CD4-positive, alpha-beta T cell treated with Interleukin-2 at 100 ng/mL for 4 hours (primary cell): ENCODE data around the gene CATSPER3.

Experiments
- DNase-seq: peaks from one replicate; pipeline ENCODE4 v3.0.0-alpha.2; 2020; ENCODE audit warnings: low spot score

The CATSPER3 gene

DNA sequence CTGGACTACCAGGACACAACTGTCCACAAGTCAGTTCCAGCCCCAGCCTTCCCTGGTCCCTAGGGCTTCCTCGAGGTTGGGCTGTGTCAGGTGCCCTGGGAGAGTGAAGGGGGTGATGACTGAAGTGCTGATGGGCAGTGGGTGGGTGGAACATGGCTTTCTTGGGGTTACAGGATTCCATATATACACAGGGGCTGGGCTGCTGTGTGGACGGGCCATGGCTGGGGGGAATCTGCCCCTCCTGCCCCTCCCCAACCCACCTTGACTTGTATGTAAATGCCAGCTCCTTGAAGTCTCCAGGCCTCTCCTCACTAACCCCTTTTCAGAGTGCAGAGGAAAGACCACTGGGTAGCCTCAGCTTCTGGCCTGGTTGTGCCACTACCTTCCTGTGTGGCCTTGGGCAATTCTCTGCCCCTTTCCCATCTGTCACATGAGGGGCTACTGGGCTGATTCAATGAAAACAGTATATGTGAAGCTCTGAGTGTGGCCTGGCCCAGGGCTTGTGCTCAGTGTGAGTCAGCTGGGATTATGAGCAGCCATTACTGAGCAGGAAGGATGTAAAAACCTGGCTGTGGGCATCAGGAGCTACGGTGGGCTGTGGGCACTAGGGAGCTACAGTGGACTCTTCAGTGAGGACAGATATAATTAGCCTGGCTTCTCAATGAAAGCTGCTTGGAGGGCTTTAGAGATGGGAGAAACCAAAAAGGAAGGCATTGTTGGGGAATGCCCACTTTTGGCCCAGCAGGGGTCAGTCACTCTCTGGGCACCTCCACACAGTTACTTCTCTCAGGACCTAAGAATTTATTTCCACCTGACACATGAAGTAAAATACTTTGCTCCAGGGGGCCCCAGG, 43.0 kb downstream of the CATSPER3 start:
- no peak for DNase-seq

DNA sequence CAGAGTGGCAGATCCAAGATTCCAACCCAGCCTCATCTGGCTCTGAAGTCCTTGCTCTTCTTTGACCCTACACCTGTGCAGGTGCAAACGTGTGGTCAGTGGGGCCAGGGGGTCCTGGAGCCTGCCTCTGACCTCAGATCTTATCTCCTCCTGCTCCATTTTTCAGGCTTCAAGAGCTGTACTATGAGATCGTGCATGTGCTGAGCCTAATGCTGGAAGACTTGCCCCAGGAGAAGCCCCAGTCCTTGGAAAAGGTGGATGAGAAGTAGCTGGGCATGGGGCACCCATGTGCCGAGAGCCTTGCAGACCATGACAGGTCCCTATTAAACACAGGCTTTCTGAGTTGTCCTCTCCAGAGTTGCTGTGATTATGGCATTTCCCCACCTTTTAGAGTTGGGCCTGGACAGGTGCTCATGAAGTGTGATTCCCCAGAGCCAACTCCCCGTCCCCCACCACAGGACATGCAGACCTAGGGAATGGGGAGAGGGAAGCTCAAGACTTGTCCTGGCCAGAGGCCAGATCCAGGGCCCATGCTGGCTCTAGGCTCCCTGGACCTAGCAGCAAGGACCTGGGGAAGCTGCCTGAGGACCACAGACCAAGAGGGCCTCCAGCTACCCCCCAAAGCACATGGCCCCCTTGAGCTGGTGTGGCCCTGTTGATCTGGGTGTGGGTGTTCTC, 43.8 kb downstream of the CATSPER3 start:
- DNase-seq = no peak

DNA sequence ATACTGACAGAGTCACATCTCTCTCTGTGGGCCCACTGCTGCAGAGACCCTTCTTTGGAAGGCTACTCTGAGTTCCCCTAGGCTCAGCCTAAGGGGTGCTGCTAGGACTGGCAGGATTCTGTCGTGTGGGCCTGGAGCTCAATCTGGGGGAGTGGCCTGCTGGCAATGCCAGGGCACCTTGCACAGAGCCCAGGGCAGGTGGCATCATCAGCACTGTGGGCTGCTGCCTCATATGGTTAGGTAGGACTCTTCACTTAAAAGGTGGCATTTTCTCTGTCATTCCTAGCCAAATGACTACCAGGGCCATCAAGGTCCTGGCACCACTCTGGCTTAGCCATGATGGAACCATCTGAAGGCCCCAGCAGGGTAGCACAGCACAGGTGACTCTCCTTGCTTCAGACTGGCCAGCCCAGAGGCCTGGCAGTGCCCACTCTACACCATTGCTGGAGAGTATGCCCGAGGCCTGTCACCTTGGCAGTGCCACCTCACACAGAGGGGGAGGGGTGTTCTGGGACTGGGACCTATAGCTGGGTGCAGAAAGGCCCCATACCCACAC, 44.4 kb downstream of the CATSPER3 start:
- no peak for DNase-seq

DNA sequence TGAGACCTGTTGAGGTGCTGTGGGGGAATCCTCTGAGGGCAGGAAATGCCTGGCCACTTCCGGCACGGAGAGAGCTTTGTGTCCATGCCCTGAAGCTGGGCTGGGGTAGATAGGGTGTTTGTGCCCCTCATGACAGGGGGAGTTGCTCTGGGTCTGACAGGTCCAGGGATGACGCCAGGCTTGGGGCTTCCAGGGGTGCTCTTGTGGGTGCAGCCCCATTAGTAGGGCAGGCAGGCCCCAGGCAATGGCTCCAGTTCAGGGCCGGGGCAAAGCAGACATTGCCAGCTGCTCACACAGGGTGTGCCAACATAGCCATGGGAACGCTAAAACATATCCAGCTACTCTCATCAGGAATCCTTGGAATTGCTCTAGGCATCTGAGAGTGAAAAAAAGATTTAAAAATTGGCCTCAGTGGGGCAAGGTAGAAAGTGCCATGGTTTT, 45.3 kb downstream of the CATSPER3 start:
- no peak for DNase-seq

DNA sequence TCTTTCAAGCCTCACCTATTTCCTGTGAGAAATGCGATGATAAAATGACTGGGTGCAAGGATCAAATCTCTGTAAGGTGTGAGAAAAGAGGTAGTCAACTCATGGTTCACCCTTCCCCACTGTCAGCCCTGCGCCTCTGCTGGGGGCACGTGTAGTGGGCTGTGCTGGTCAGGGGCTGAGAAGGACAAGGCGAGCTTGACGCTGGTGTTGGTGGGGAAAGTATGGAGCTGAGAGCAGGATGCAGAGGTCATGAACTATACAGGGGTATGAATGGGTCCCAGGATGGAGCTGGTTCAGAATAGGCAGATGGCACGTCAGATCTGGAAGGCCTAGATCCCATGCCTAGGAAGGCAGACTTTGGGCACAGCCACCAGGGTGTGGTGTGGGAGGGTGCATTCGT, 45.7 kb downstream of the CATSPER3 start:
- no peak for DNase-seq

DNA sequence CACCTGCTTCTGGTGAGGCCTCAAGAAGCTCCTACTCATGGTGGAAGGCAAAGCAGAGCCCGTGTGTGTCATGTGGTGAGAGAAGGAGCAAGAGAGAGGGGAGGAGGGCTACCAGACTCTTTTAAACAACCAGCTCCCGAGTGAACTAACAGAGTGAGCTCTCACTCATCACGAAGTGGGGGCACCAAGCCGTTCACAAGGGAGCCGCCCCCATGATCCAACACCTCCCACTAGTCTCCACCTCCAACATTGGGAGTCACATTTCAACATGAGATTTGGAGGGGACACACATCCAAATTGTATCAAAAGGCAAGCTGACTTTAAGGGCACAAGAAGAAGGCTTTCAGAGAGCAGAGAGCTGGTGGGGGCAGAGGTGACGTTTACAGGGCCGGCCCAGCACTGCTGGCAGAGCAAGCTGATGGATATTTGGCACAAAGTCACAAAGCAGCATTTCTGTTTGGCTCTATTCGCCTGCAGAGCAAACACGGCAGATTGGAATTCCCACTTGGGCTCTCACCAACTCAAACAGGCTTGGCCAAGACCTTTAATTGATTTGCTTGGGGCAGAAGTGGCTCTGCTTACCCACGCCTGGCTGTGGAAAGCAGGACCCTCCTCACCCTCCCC, 46.4 kb downstream of the CATSPER3 start:
- DNase-seq = no peak

DNA sequence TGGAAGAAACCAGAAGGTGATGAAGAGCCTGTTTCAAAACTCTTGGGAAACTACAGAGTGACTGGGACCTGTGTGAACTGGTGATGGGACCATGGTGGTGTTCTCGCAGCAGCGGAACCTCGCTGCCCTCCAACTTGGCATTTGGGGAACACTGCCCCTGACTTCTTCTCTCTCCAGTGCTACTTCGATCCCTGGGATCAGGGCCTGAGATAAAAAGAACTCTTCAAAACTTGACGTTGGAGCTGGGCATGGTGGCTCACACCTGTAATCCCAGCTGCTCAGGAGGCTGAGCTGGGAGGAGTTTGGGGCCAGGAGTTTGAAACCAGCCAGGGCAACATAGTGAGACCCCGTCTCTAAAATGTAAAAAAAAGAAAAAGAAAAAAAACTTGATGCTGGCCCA, 48.2 kb downstream of the CATSPER3 start:
- no peak for DNase-seq

DNA sequence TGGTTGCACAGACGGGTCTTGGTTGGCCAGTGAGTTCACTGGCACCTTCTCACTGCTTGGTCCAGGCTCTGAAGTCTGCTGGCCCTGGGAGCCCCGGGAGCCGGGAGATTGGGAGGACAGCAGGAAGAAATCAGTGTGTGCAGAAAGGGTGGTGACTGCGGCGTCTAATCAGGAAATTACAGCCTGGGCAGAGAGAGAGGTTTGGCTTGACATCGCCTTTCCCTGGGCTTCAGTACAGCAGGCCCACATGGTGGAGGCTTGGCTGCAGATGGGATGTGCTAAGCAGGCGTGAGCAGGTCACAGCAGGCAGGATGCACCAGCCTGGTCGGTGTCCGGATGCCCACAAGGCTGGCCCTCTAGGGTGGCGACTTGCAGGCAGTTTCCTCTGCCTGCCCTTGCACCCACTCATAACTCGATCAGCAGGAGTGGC, 49.2 kb downstream of the CATSPER3 start:
- no peak for DNase-seq

DNA sequence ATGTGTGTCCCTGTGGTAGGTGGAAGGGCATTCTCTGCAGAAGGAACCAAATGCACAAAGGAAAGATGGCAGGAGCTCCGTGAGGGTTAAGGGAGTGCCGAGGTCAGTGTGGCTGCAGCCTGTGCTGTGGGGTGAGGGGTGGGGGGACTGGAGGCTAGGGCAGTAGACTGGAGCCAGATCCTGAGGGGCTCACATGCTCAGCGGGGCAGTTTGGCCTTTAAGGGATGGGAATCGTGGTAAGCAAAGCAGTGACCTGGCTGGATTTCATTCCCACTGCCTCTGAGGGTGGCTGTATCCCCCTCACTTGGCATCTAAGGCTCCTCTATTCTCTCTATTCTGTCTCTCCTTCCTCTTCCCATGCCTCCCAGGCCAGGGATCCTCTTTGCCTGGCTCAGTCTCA, 50.8 kb downstream of the CATSPER3 start:
- DNase-seq = no peak

DNA sequence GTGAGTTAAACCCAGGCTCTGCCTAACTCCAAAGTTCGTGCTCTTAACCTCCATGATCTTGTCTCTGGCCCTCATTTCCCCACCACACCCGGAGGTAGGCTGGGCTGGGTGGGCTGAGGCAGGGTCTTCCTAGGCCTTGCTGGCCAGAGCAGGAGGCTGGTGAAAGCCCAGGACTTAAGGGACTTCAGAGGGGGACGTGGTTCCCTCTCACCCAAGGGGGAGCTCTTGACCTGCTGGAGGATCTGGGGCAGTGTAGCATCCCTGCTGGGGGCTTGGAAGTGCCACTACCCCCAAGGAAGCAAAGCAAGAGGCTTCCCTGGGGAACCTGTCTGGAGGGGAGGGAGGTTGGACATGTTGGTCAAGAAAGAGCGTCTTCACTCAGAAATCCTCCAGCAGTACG, 51.6 kb downstream of the CATSPER3 start:
- DNase-seq = no peak

DNA sequence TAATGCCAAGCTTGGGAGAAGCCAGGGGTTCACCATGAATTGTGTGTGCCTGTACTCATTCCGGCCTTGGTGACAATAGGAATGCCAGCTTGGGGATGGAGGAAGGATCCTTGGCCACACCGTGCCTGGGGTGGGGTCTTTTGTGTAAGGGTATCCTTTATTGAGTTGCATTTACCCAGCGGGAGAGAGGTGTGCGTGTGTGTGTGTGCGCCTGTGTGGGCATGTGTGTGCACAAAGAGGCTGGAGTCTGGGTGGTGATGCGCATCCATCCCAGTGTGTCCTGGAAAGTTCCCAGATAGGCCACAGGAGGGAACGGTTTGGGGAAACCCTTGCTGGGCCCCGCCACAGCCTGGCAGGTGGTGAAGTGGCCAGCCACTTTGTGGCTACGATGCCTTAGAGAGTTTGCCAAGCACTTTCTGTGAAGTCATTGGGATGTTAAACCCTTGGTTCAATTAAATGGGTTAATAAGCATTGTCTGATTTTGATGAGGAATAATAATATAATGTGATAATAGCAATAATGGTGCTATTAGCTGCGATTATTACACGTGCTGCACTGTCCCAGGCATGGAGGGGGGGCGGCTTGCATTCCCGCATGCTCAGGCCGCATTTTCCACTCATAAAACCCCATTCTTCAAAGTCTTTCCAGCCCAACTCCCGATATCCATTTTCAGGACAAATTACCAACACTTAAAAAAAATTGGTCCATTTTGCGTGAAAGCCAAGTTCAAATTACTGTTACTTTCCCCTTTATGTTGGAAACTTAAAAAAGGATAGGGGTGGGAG, 52.6 kb downstream of the CATSPER3 start:
- no peak for DNase-seq

DNA sequence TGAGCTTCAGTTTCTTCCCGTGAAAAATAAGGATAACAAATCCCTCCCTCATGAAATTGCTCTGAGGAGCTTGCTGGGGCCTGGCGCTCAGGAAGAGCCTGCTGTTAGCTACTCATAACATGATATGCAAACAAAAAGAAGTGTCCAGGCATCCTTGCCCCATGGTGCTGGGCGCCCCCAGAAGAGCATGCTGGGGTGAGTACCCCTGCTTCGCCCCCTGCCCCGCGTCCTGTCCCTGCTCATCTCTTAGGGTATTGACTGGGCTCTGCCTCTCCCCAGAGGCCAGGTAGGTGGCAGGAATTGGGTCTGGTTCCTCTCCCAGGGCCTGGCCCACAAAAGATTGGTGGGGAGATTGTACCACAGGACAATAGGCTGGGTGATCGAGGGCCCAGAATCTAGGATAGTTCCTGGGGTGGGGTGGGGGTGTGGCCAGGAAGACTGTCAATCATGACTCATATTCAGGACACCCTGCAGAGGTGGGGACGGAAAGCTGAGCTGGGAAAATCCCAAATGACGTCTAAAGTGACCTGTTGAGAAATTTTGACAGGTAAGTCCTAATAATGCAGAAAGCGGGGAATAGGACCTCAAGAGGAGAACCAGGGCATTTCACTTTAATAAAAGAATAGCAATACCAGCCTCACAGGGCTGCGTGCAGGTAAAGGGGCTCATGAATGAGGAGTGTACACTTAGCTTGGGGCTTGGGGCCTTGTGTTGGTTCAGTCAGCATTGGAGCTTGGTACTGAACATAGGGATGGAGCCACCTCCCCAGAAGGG, 57.4 kb downstream of the CATSPER3 start:
- DNase-seq = no peak

DNA sequence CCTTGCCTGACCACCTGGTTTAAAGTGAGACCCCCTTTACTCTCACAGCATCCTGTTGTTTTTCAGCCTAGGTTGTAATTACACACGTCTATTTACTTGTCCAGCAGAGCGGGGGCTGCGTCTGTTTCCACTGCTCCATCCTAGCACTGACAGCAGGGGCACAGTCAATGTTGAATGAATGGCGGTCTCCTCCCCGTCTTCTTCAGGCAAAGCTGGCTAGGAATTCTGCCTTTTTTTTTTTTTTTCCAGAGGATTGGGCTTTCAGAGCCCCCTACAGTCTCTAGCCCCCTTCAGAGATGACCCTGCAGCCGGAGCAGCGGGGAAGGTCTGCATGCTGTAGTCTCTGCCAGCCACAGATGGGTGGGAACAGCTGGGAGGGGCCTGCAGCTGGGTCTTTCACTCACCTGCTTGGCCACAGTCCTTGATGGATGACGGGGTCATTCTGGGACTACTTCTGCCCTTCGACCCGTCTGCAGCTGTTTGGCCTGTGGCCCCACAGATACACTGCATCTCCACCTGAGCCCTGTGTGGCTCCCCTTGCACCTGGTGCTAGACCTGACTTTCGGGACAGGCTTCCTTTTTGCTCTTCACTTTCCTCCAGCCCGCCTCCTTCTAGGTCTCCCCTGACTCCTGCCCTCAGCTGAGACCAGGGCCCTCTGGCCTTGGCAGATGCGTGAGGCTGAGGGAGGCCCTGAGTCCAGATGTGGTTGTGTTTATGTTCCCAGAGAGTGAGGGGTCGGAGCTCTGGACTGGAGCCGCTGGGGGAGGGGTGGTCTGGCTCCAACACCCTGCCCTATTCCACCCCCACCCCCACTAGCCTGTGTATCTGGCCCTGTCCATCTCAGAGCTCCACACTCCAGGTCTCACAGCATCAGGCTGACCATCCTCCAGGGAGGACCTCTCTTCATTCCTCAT, 58.3 kb downstream of the CATSPER3 start:
- no peak for DNase-seq

DNA sequence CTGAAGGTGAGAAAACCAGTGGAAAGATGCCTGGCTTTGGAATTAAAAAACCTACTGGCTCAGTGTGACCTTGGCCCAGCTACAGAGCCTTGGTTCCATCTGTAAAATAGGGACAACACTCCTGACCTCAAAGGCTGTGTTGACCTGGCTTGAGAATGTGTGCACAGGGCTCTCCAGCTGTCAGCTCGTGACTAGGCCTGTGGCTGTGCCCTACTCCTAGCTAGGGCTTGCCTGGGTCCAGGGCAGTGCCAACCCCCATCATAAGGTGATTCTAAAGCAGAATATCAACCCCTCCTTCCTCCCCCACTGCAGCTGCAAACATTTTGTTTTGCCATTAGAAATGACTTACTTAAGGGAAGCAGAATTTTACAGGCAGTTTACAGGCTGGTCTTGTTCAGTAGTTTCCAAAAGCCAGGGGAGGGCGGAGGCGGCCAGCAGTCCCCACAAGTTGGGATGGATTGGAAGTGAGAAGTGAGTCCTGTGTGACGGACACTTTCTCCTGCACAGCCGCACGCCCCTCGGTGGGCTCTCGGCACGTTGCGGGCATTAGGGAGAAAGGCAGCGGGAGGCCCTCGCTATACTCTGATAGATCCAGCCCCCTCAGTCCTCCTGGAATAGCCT, 59.0 kb downstream of the CATSPER3 start:
- no peak for DNase-seq

DNA sequence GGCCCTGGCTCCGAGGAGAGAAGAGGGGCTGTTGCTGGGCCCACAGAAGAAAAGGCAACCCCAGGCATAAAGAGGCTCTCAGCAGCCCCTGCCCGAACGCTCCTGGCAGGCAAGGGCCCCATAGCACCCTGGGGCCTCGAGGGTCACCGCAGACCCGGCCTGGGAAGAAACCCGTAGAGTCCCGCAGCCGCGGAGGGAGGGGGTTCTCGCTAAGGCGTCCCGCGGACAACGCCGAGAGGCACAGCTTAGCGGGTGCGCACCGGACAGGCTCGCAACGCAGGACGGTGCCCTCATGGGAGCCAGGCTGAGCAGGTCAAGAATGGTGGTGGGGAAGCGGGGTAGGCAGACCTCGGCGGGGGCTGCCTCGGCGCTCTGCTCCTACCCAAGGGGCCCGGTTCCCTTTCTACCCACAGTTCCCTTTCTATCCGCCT, 59.6 kb downstream of the CATSPER3 start:
- no peak for DNase-seq

DNA sequence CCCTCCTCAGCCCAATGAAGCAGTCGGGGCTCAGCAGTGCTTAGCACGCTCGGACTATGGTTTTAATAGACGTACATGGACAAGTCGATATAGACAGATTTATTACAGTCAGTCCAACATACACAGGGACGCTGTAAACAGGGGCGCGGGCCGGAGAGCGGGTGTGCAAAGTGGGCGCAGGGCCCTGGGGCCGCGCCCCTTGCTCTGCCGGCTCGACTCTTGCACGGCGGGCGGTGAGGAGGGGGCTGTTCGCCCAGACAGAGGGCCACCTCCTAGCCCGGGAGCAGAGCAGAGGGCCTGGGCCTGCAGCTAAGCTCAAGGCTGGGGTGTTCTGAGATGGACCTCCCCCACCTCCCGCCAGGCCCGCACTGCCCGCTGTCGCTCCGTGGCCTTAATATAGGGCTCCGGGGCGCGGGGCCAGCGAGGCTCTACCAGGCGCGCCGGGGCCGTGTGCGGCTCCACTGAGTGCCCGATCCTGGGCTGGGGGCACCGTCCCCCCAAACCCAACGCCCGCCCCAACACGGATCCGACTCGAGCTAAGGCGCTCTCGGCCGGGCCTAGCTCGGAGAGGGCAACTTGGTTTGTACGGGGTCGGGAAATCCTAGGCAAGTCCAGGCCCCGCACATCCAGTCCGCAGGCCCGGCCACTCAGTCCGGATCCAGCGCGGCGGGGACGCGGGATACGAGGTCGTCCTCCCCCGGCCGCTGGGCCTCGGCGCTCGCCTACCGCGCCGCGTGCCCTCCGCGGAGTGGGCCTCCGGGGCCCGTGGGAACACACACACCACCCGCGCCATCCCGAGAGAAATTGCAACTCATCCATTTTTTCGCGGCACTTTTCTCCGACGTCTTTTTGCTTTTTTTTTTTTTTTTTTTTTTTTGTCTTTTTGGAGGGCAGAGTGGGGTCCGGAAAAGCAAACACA, 60.2 kb downstream of the CATSPER3 start:
- DNase-seq = no peak

DNA sequence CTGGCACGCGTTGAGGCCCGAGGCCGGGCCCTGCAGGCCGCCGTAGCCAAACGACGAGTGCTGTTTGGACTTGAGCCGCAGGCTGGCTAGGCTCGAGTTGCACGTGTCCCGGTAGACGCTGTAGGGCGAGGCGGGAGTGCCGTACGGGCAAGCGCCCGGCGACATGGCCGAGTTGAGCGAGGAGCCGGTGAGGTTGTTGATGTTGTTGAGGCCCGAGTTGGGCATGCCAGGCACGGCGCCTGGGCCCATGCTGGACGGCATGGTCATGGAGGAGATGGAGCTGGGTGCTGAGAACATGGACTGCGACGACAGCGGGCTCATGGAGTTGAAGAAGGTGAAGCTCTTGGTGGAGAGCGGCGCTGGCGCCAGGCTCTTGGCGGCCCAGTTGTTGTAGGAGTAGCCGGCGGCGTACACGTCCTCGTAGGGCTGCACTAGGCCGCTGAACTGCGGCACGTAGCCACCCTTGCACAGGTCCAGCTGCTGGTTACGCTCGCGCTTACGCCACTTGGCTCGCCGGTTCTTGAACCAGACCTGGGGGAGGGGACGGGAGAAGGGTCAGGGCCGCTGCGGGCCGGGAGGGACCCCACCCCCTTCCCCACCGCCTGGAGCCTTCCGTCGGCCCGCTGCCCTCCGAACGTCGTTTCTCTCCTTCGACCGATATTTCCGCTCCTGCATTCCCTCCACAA, 61.2 kb downstream of the CATSPER3 start:
- DNase-seq = no peak
